Kidney (tissue), 14 donors: ENCODE data around the gene AJAP1. TPM values are rescaled to one million over a fixed set of nuclear protein-coding genes. Genes with fewer than 3 reads are reported as not detected.
A peak's percentile ranks its signal among the peaks of the same experiment; 100 is the strongest.

ENCODE experiments used
- DNase-seq, 5 donors: peaks; one replicate each; pipeline ENCODE4 v3.0.0-alpha.2; 2013 to 2020
- FAIRE-seq: peaks from 2 replicates; lab custom pipeline; 2012; peaks lifted over from hg19 to GRCh38; lab: Jason Lieb, UNC
- H3K27ac ChIP-seq, 2 donors: one replicate each; pipeline ENCODE4 v1.7.0; 2013; ENCODE audit warnings: low read depth in 2 of 2, low read length in 2 of 2, inconsistent platforms in 1 of 2
- H3K27me3 ChIP-seq: one replicate; pipeline ENCODE4 v1.7.1; 2013; ENCODE audit warnings: low read length, inconsistent platforms; ENCODE audit not compliant: control insufficient read depth, insufficient read depth
- H3K36me3 ChIP-seq, 3 donors: one replicate each; pipeline versions ENCODE4 v1.7.0 to v1.7.1; 2013; ENCODE audit warnings: low read length in 3 of 3, control low read depth in 1 of 3, inconsistent platforms in 1 of 3; ENCODE audit not compliant: insufficient read depth in 3 of 3, control insufficient read depth in 2 of 3
- H3K4me1 ChIP-seq, 3 donors: one replicate each; pipeline versions ENCODE4 v1.7.0 to v1.7.1; 2013; ENCODE audit warnings: low read length in 3 of 3, inconsistent platforms in 1 of 3, low read depth in 1 of 3; ENCODE audit not compliant: control insufficient read depth in 2 of 3, insufficient read depth in 2 of 3
- H3K4me3 ChIP-seq, 3 donors: one replicate each; pipeline versions ENCODE4 v1.7.0 to v1.8.1; 2013; ENCODE audit warnings: low read length in 3 of 3, control low read depth in 1 of 3, inconsistent platforms in 1 of 3
- H3K9ac ChIP-seq, 3 donors: one replicate each; pipeline versions ENCODE4 v1.7.0 to v1.7.1; 2013; ENCODE audit warnings: low read length in 3 of 3, control low read depth in 1 of 3, inconsistent platforms in 1 of 3
- H3K9me3 ChIP-seq, 3 donors: one replicate each; pipeline versions ENCODE4 v1.7.0 to v1.7.1; 2013; ENCODE audit warnings: low read length in 3 of 3, control low read depth in 1 of 3, inconsistent platforms in 1 of 3; ENCODE audit not compliant: control insufficient read depth in 2 of 3, insufficient read depth in 1 of 3
- CTCF ChIP-seq: IDR thresholded peaks from 3 replicates; pipeline ENCODE4 v1.5.1; 2012; ENCODE audit warnings: mild to moderate bottlenecking, moderate library complexity, borderline replicate concordance; ENCODE audit not compliant: insufficient read depth; ENCODE audit errors: extremely low read depth
- intact Hi-C: fragments of 100-400 bp; cut with DNase I; formaldehyde crosslinking; loops from one replicate; pipeline ENCODE4 v1.11.1; 2022
- polyA plus RNA-seq: library from polyadenylated mRNA; stranded (reverse); fragments of 350-450 nt; fragmentation: Illumina TruSeq; extraction: RNeasy Lipid Tissue Mini Kit (QIAGEN cat#74804); gene quantifications from one replicate; pipeline ENCODE4 v1.2.3, GENCODE V29; 2014; ENCODE audit warnings: low read depth, low replicate concordance; ENCODE audit not compliant: insufficient read depth
- total RNA-seq: library from RNA; stranded (reverse); fragmentation: NEBNext Ultra II Directional; extraction: Animal tissue kit (Norgen Biotek cat#: 25700); gene quantifications from one replicate; pipeline ENCODE4 v1.2.1, GENCODE V29; 2021
- donor health status: control.
- donor health status: control.
- donor health status: control.
- donor health status: control.
- donor health status: control.
- donor health status: DM: yes; HTN: yes; CAD: no.
- donor health status: Normal renal cell carcinoma (clear cell type).

Gene AJAP1
- total and polyA plus RNA-seq, 2 donors from 2014 or later = 2.7 to 5.5 TPM

- H3K9ac ChIP-seq = no peak overlapping the region
- no peaks in the 10 kb centered on the region for H3K9me3 ChIP-seq
- no peaks in the 10 kb centered on the region for H3K4me1 ChIP-seq
- no peak for TF ChIP-seq CTCF
- no peaks in the 10 kb centered on the region for H3K36me3 ChIP-seq
- FAIRE-seq (no peak), DNase-seq (no peak)
- intact Hi-C loops = no loop called here
- no peak overlapping the region for H3K27ac ChIP-seq
- no peaks in the 10 kb centered on the region for H3K27me3 ChIP-seq
- no peak overlapping the region for H3K4me3 ChIP-seq
Observed at GRCh38 chr1:4636644-4637380, 17.6 kb upstream of the AJAP1 start.

- Histone ChIP-seq H3K27ac (no peak overlapping the region), H3K9ac (no peak overlapping the region), H3K4me1 (no peaks in the 10 kb centered on the region), H3K9me3 (no peaks in the 10 kb centered on the region), H3K4me3 (peak overlapping the region in 1 of 3 donors; percentile 41), H3K36me3 (no peaks in the 10 kb centered on the region), H3K27me3 (no peaks in the 10 kb centered on the region)
- TF ChIP-seq CTCF = no peak
- intact Hi-C loops = no loop called here
- FAIRE-seq = no peak
- DNase-seq = peak in 1 of 5 donors; percentile 40
Observed at GRCh38 chr1:4637616-4638344, 16.6 kb upstream of the AJAP1 start.

DNA sequence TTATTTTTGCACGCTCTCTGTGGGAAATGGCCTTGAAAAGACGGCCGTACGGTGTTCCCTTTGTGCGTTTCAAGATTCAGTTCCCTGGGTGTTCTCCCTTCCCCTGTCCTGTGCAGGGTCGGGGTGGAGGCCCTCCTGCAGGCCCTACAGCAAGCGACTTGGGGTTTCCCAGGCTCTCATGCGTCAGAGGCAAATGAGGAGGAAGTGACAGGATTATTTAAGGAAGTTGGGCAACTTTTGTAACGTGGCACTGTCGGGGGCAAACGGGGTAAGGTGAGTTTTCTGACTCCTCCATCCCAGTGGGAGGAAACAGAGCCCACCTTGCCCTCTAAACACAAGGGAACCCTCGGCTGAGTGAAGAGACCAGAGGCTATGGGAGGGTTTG is 16.1 kb upstream of the AJAP1 start:
- intact Hi-C loops = no loop called here

More for the DNA sequence above, 16.1 kb upstream of the AJAP1 start:
- DNase-seq (no peak), FAIRE-seq (no peak)
- H3K4me3 ChIP-seq = peak overlapping the region in 1 of 3 donors; percentile 41
- H3K27ac ChIP-seq = no peak overlapping the region
- H3K27me3 ChIP-seq = no peaks in the 10 kb centered on the region
- no peaks in the 10 kb centered on the region for H3K4me1 ChIP-seq
- H3K36me3 ChIP-seq = no peaks in the 10 kb centered on the region
- H3K9ac ChIP-seq = no peak overlapping the region
- no peak for TF ChIP-seq CTCF
- no peaks in the 10 kb centered on the region for H3K9me3 ChIP-seq
